Tibial nerve (tissue), 4 donors: ENCODE measurements around the gene USP53. TPM values are rescaled to one million over a fixed set of nuclear protein-coding genes. Genes with fewer than 3 reads are reported as not detected.
"Not testable (repeated sequence)": the region's sequence is repeated elsewhere in the genome, so short reads cannot be mapped to it uniquely, and the experiment has no call there.

Experiments
- DNase-seq, 2 donors: peaks; one replicate each; pipeline ENCODE4 v3.0.0-alpha.2; 2019; ENCODE audit warnings: low spot score in 2 of 2
- H3K27ac ChIP-seq, 4 donors: fragments of 200-600 bp; sonication (generic) in 3 of 4; one replicate each; pipeline ENCODE4 v1.5.1; 2017 to 2019; ENCODE audit warnings: mild to moderate bottlenecking in 1 of 4
- H3K27me3 ChIP-seq, 2 donors: fragments of 200-600 bp; sonication (generic) in 1 of 2; one replicate each; pipeline versions ENCODE4 v1.5.1 to v1.6.0; 2017 to 2019
- H3K36me3 ChIP-seq, 3 donors: fragments of 200-600 bp; sonication (generic); one replicate each; pipeline ENCODE4 v1.5.1; 2018 to 2019
- H3K4me1 ChIP-seq, 4 donors: fragments of 200-600 bp; sonication (generic) in 3 of 4; one replicate each; pipeline ENCODE4 v1.5.1; 2017 to 2019
- H3K4me3 ChIP-seq, 4 donors: fragments of 200-600 bp; sonication (generic) in 3 of 4; one replicate each; pipeline ENCODE4 v1.5.1; 2017 to 2019; ENCODE audit warnings: mild to moderate bottlenecking in 1 of 4, moderate library complexity in 1 of 4
- H3K9me3 ChIP-seq, 4 donors: fragments of 200-600 bp; sonication (generic) in 3 of 4; one replicate each; pipeline ENCODE4 v1.5.1; 2017 to 2019
- CTCF ChIP-seq, 5 experiments: fragments of 200-600 bp in 3 of 5; fragments of 450-650 bp in 2 of 5; sonication (generic) in 3 of 5; IDR thresholded peaks; one replicate each; pipeline ENCODE4 v1.5.1; 2016 to 2019; ENCODE audit warnings: antibody characterized with exemption in 5 of 5, mild to moderate bottlenecking in 3 of 5, moderate library complexity in 2 of 5
- EP300 ChIP-seq, 2 donors: sonication (generic); formaldehyde crosslinking; IDR thresholded peaks; one replicate each; pipeline ENCODE4 v1.6.1; 2017; ENCODE audit warnings: antibody characterized with exemption in 2 of 2, mild to moderate bottlenecking in 1 of 2
- POLR2A ChIP-seq, 2 donors: fragments of 450-650 bp; IDR thresholded peaks; one replicate each; pipeline ENCODE4 v1.6.1; 2017; ENCODE audit warnings: antibody characterized with exemption in 2 of 2, mild to moderate bottlenecking in 2 of 2, moderate library complexity in 2 of 2
- whole genome bisulfite sequencing, 2 donors: methylation state at CpG; one replicate each; pipeline ENCODE4 v1.1.5; 2018; 5-methylcytosine and 5-hydroxymethylcytosine counted together
- total RNA-seq, 4 donors: library from RNA; depleted of rRNA; stranded (reverse); fragments of >200 nt; gene quantifications; one replicate each; pipeline ENCODE4 v1.1.0, GENCODE V29; 2016

USP53 gene
- total RNA-seq = 100 to 1,000 TPM; 549 to 892 (median 654) TPM

GRCh38 chr4:119212234-119212963 is at the start of gene USP53:
Gene USP53 (plus strand): TSS chr4:119212713. CDS start chr4:119239760, 27,047 bp downstream.
- TF ChIP-seq CTCF (IDR thresholded peaks at IDR 0.05) = peak in 2 of 5 experiments; percentile 49 to 73
- peak; percentile 89 to 99 for TF ChIP-seq EP300 (IDR thresholded peaks at IDR 0.05)
- TF ChIP-seq POLR2A (IDR thresholded peaks at IDR 0.05) = peak; percentile 95 to 97
- peaks cover 0 to 40% (median 12%) of the 10 kb centered on the region in 4 donors for H3K4me1 ChIP-seq
- peak within 1 kb of the TSS; percentile 91 to 99 (median 94) for H3K27ac ChIP-seq
- 1% methylated on average over 44 to 55 of the region's 55 CpGs for WGBS, 2 donors
- H3K9me3 ChIP-seq = no peaks in the 10 kb centered on the region
- H3K36me3 ChIP-seq = peaks cover 0 to 12% (median 0%) of the 10 kb centered on the region in 3 donors
- peak within 1 kb of the TSS; percentile 63 to 95 (median 93) for H3K4me3 ChIP-seq
- DNase-seq = peak; percentile 98
- H3K27me3 ChIP-seq = no peaks in the 10 kb centered on the region

GRCh38 chr4:119165767-119166166 is 46.7 kb upstream of the USP53 start:
- TF ChIP-seq POLR2A (IDR thresholded peaks at IDR 0.05) (no peak), CTCF (IDR thresholded peaks at IDR 0.05) (no peak), EP300 (IDR thresholded peaks at IDR 0.05) (no peak)
- no peak for DNase-seq
- Histone ChIP-seq H3K9me3 (no peaks in the 10 kb centered on the region), H3K27ac (no peak overlapping the region), H3K36me3 (no peaks in the 10 kb centered on the region), H3K4me3 (no peak overlapping the region), H3K4me1 (peaks cover 0 to 5% (median 0%) of the 10 kb centered on the region in 4 donors), H3K27me3 (no peaks in the 10 kb centered on the region)
- WGBS, 2 donors = 94 to 97% methylated on average over 3 of the region's 3 CpGs

- DNase-seq = no peak
- H3K27ac ChIP-seq = no peak overlapping the region
- H3K9me3 ChIP-seq = no peaks in the 10 kb centered on the region
- no peaks in the 10 kb centered on the region for H3K27me3 ChIP-seq
- H3K36me3 ChIP-seq = no peaks in the 10 kb centered on the region
- H3K4me3 ChIP-seq = no peak overlapping the region
- H3K4me1 ChIP-seq = no peaks in the 10 kb centered on the region
- TF ChIP-seq POLR2A (IDR thresholded peaks at IDR 0.05) = no peak
- TF ChIP-seq CTCF (IDR thresholded peaks at IDR 0.05) = peak in 1 of 5 experiments; percentile 7
These were observed 42.3 kb upstream of the USP53 start for GRCh38 chr4:119170195-119170594.

- TF ChIP-seq POLR2A (IDR thresholded peaks at IDR 0.05) (no peak), EP300 (IDR thresholded peaks at IDR 0.05) (no peak), CTCF (IDR thresholded peaks at IDR 0.05) (no peak)
- Histone ChIP-seq H3K4me3 (no peak overlapping the region), H3K9me3 (no peaks in the 10 kb centered on the region), H3K27me3 (no peaks in the 10 kb centered on the region), H3K4me1 (no peaks in the 10 kb centered on the region), H3K36me3 (no peaks in the 10 kb centered on the region), H3K27ac (no peak overlapping the region)
- WGBS, 2 donors = 89 to 90% methylated on average over 7 of the region's 7 CpGs
- no peak for DNase-seq
These were observed 40.3 kb upstream of the USP53 start for GRCh38 chr4:119172223-119172622.

- H3K27me3 ChIP-seq, H3K9me3 ChIP-seq, DNase-seq, H3K36me3 ChIP-seq, H3K27ac ChIP-seq, H3K4me3 ChIP-seq, H3K4me1 ChIP-seq: not testable (repeated sequence)
- WGBS, 2 donors = 96 to 97% methylated on average over 11 to 17 of the region's 30 CpGs
These were observed 38.7 kb upstream of the USP53 start for GRCh38 chr4:119173729-119174361.
